ENCODE data around the gene TMBIM4.

The TMBIM4 gene

GRCh38 chr12:66085998-66086397 lies 83.8 kb downstream of the TMBIM4 start:
- DNase-seq = no peak
